A549 (cell line): ENCODE measurements around the gene LOXL3. TPM values are rescaled to one million over a fixed set of nuclear protein-coding genes. Genes with fewer than 3 reads are reported as not detected.
A peak's percentile ranks its signal among the peaks of the same experiment; 100 is the strongest.

Source experiments
- ATAC-seq, 2 experiments: fragments of 200-7000 bp in 1 of 2; fragments of >200 bp in 1 of 2; cut with Nextera tagmentation in 1 of 2; cut with Tn5 transposase in 1 of 2; 3 replicates each; pipeline versions ENCODE4 v1.8.0 to v1.9.1; 2018 to 2020; ENCODE audit warnings: mild to moderate bottlenecking in 1 of 2, moderate library complexity in 1 of 2
- CTCF ChIA-PET: fragments of 300-600 bp; sonication (Branson Sonifier 250); formaldehyde crosslinking; extraction: SDS; loops from one replicate; lab custom pipeline; 2021; ENCODE audit warnings: antibody characterized with exemption, inconsistent platforms; lab: Yijun Ruan, JAX
- POLR2A ChIA-PET: fragments of 350-600 bp; formaldehyde crosslinking; extraction: SDS; loops from one replicate; lab custom pipeline; 2021; ENCODE audit warnings: antibody characterized with exemption, inconsistent platforms; lab: Yijun Ruan, JAX
- DNase-seq, 2 experiments: peaks; one replicate each; pipeline versions ENCODE4 v3.0.0 to v3.0.0-alpha.2; 2011 to 2016; ENCODE audit warnings: low read depth in 1 of 2, low spot score in 1 of 2
- FAIRE-seq: peaks from 2 replicates; lab custom pipeline; 2011; peaks lifted over from hg19 to GRCh38; lab: Jason Lieb, UNC
- H3K27ac ChIP-seq, 2 experiments: fragments of >200 bp; sonication (Bioruptor Twin); formaldehyde crosslinking; 3 replicates each; pipeline ENCODE4 v1.5.1; 2016 to 2017
- H3K4me1 ChIP-seq: fragments of >200 bp; sonication (Bioruptor Twin); formaldehyde crosslinking; 3 replicates; pipeline ENCODE4 v1.6.1; 2016
- H3K4me2 ChIP-seq: fragments of >200 bp; sonication (Bioruptor Twin); formaldehyde crosslinking; 3 replicates; pipeline ENCODE4 v1.6.1; 2016
- H3K4me3 ChIP-seq: fragments of >200 bp; sonication (Bioruptor Twin); formaldehyde crosslinking; 3 replicates; pipeline ENCODE4 v1.5.1; 2016
- H3K9me3 ChIP-seq: fragments of >200 bp; sonication (Bioruptor Twin); formaldehyde crosslinking; 3 replicates; pipeline ENCODE4 v1.6.1; 2016
- CBX8 ChIP-seq: fragments of 200-600 bp; sonication (generic); IDR thresholded peaks from 2 replicates; pipeline ENCODE4 v1.6.1; 2016
- CHD4 ChIP-seq: fragments of 200-600 bp; sonication (generic); IDR thresholded peaks from 2 replicates; pipeline ENCODE4 v1.6.1; 2016; ENCODE audit warnings: antibody characterized with exemption, mild to moderate bottlenecking, borderline replicate concordance
- EP300 ChIP-seq, 2 experiments: fragments of >200 bp; sonication (Bioruptor Twin); formaldehyde crosslinking; IDR thresholded peaks; 2 replicates in 1 of 2; 3 replicates in 1 of 2; pipeline ENCODE4 v1.6.1; 2016 to 2017
- FOSL2 ChIP-seq, 2 experiments: fragments of 450-650 bp in 1 of 2; fragments of >200 bp in 1 of 2; sonication (Bioruptor Twin) in 1 of 2; formaldehyde crosslinking; IDR thresholded peaks; 2 replicates each; pipeline versions ENCODE4 v1.5.0 to v1.6.1; 2016 to 2020; ENCODE audit warnings: mild to moderate bottlenecking in 1 of 2, moderate library complexity in 1 of 2
- HEYL ChIP-seq: fragments of 250-450 bp; sonication (Bioruptor Pico); IDR thresholded peaks from 2 replicates; pipeline ENCODE4 v1.8.0; 2021; ENCODE audit warnings: mild to moderate bottlenecking, moderate library complexity
- HOXB5 ChIP-seq: fragments of 250-450 bp; sonication (Bioruptor Pico); IDR thresholded peaks from 2 replicates; pipeline ENCODE4 v1.5.0; 2020; ENCODE audit warnings: mild to moderate bottlenecking, moderate library complexity
- JUN ChIP-seq, 2 experiments: fragments of >200 bp; sonication (Bioruptor Twin); formaldehyde crosslinking; IDR thresholded peaks; 2 replicates in 1 of 2; 3 replicates in 1 of 2; pipeline ENCODE4 v1.6.1; 2016 to 2017
- MAFK ChIP-seq: fragments of 450-650 bp; IDR thresholded peaks from 2 replicates; pipeline ENCODE4 v1.6.1; 2014; ENCODE audit not compliant: partially characterized antibody
- NFE2L2 ChIP-seq: fragments of 150-350 bp; conservative IDR thresholded peaks from 2 replicates; pipeline ENCODE4 v1.6.1; 2014; ENCODE audit warnings: low read length
- NR3C1 ChIP-seq: fragments of >200 bp; sonication (Bioruptor Twin); formaldehyde crosslinking; IDR thresholded peaks from 3 replicates; pipeline ENCODE4 v1.6.1; 2017
- RARB ChIP-seq: fragments of 250-450 bp; sonication (Bioruptor Pico); IDR thresholded peaks from 2 replicates; pipeline ENCODE4 v1.8.0; 2021; ENCODE audit warnings: mild to moderate bottlenecking, moderate library complexity
- RNF2 ChIP-seq: fragments of 200-600 bp; sonication (generic); IDR thresholded peaks from 2 replicates; pipeline ENCODE4 v1.6.1; 2016; ENCODE audit warnings: low read depth, mild to moderate bottlenecking, antibody characterized with exemption, moderate library complexity, borderline replicate concordance
- SREBF2 ChIP-seq: fragments of 450-650 bp; IDR thresholded peaks from 2 replicates; pipeline ENCODE4 v1.6.1; 2014; ENCODE audit warnings: mild to moderate bottlenecking, moderate library complexity
- TFCP2L1 ChIP-seq: fragments of 250-450 bp; sonication (Bioruptor Pico); IDR thresholded peaks from 2 replicates; pipeline ENCODE4 v1.5.0; 2021; ENCODE audit warnings: mild to moderate bottlenecking
- ZFP36 ChIP-seq: fragments of 450-650 bp; IDR thresholded peaks from 2 replicates; pipeline ENCODE4 v1.6.1; 2014; ENCODE audit warnings: borderline replicate concordance; ENCODE audit not compliant: partially characterized antibody
- ZSCAN20 ChIP-seq: fragments of 250-450 bp; sonication (Bioruptor Pico); IDR thresholded peaks from 2 replicates; pipeline ENCODE4 v1.8.0; 2022; ENCODE audit warnings: mild to moderate bottlenecking, moderate library complexity
- WGBS: methylation state at CpG from one replicate; pipeline ENCODE4 v1.1.6; 2017; ENCODE audit errors: missing lambda C conversion rate; 5-methylcytosine and 5-hydroxymethylcytosine counted together
- polyA plus RNA-seq, 4 experiments: library from polyadenylated mRNA; depleted of rRNA in 3 of 4; stranded (reverse); fragments of >200 nt; fragmentation: RNase III in 1 of 4; extraction: RNeasy Plus Mini Kit Qiagen cat#74134 plus additional on column Dnase treatment in 1 of 4; gene quantifications; 2 replicates in 3 of 4; 3 replicates in 1 of 4; pipeline ENCODE4 v1.2.3, GENCODE V29; 2011 to 2017
- TF ChIP-seq, protein P1 (sequence below): IDR thresholded peaks from 2 replicates; pipeline ENCODE4 v1.6.1; 2012
- TF ChIP-seq, protein P2 (sequence below): fragments of >200 bp; sonication (Bioruptor Twin); formaldehyde crosslinking; IDR thresholded peaks from 2 replicates; pipeline ENCODE4 v1.6.1; 2016
- TF ChIP-seq, protein P3 (sequence below): fragments of >200 bp; sonication (Bioruptor Twin); formaldehyde crosslinking; IDR thresholded peaks from 3 replicates; pipeline ENCODE4 v1.5.1; 2016
- TF ChIP-seq, protein P4 (sequence below): fragments of 250-450 bp; sonication (Bioruptor Pico); IDR thresholded peaks from 2 replicates; pipeline ENCODE4 v1.5.0; 2021; ENCODE audit warnings: mild to moderate bottlenecking, moderate library complexity, borderline replicate concordance

The LOXL3 gene
- polyA plus RNA-seq, 2 of the 4 experiments (the other 2 are of a cell fraction) = 0.27 to 0.30 TPM

GRCh38 chr2:74514368-74515270, 39.1 kb downstream of the LOXL3 start, which contains the start of gene TLX2:
TLX2 (plus strand) TSS chr2:74514450; CDS start chr2:74514807, 357 bp downstream.
- WGBS = 80% methylated on average over 58 of the region's 82 CpGs
- DNase-seq (peak in 1 of 2 experiments; percentile 51), FAIRE-seq (no peak), ATAC-seq (peak; percentile 40 to 69)
- ChIA-PET CTCF (interaction anchor here (1.5 to 1.7 kb wide), 2 partner anchors 17 to 32 kb away, joined by 4 to 8 read pairs; partner anchors contain the start of genes CCDC142 and TTC31), POLR2A (interaction anchor here (0.6 to 0.7 kb wide), 2 partner anchors 37 to 316 kb away, joined by 4 to 8 read pairs; no protein-coding TSS in a partner anchor)
- Histone ChIP-seq H3K9me3 (no peaks in the 10 kb centered on the region), H3K4me2 (peak within 1 kb of the TSS; percentile 94), H3K27ac (peak within 1 kb of the TSS; percentile 58 to 84; a peak in 5 of 6 replicates), H3K4me1 (peaks cover 6% of the 10 kb centered on the region; the same call in 1 of the 3 replicates), H3K4me3 (peak within 1 kb of the TSS; percentile 50)
- TF ChIP-seq JUN (IDR thresholded peaks at IDR 0.05) = 0 out of 5 replicates have a peak, but pooled peaks of 1 of the 2 experiments have one; percentile 19
- no peak for TF ChIP-seq NFE2L2

DNA sequence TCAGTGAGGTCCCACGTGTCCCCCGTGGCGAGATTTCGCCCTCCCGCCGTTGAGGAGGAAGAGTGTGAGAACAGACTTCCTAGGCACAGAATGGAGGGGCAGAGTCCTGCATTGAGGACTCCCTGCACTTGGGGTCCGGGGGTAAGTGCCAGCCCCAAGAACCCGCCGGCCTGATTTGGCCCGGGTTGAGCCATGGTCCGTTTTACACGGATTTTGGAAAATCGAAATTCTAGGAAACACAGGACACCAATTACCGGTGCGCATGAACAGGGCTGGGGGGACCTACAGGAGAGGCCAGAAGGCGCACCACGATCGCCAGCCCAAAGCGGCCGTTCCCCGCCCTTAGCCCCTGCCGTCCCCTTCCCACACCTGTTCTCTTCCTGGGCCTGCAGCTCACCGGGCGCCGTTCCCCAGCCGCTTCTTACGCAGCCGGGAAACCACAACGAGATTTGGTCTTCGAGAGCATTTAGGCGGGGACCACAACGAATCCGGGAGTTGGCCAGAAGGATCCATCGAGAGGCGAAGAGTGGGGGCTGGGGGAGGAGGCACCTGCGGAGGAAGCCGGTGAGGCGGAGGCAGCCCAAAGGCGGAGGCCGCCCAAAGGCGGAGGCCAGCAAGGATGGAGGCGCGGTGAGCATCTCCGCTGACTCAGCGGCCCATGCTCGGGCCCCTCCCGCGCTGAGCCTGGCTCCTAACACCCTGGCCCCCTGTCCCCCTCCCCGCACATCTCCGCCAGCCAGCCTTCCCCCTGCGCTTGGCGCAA, 40.0 kb downstream of the LOXL3 start:
- 25% methylated on average over 48 of the region's 52 CpGs for WGBS
- FAIRE-seq (no peak), ATAC-seq (peak; percentile 55 to 62; a peak in 5 of 6 replicates), DNase-seq (no peak)
- POLR2A ChIA-PET = interaction anchor here (0.6 to 0.7 kb wide), 2 partner anchors 36 to 315 kb away, joined by 4 to 8 read pairs; no protein-coding TSS in a partner anchor
- Histone ChIP-seq H3K4me1 (peaks cover 6% of the 10 kb centered on the region; the same call in 1 of the 3 replicates), H3K4me3 (peak overlapping the region; percentile 50), H3K27ac (peak overlapping the region; percentile 58 to 84; a peak in 5 of 6 replicates), H3K9me3 (no peaks in the 10 kb centered on the region), H3K4me2 (peak overlapping the region; percentile 94)
- CTCF ChIA-PET = interaction anchor here (1.0 to 1.5 kb wide), 4 partner anchors 18 to 78 kb away, joined by 3 to 4 read pairs (median 4); no protein-coding TSS in a partner anchor
- TF ChIP-seq RARB (no peak), FOSL2 (IDR thresholded peaks at IDR 0.05) (no peak), FOSL2 (CRISPR knock-in tag; IDR thresholded peaks at IDR 0.05) (no peak), ZFP36 (peak; percentile 97), MAFK (peak; percentile 51), CBX8 (peak; percentile 100), RNF2 (peak; percentile 100), JUN (IDR thresholded peaks at IDR 0.05) (0 out of 5 replicates have a peak, but pooled peaks of 1 of the 2 experiments have one; percentile 19)
- TF ChIP-seq, protein P1, sequence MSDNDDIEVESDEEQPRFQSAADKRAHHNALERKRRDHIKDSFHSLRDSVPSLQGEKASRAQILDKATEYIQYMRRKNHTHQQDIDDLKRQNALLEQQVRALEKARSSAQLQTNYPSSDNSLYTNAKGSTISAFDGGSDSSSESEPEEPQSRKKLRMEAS = peak; percentile 25; the same call in 1 of the 2 replicates

GRCh38 chr2:74512744-74513604, 40.8 kb downstream of the LOXL3 start:
- TF ChIP-seq EP300 (IDR thresholded peaks at IDR 0.05) (no peak), SREBF2 (no peak), NFE2L2 (no peak), ZSCAN20 (CRISPR knock-in tag) (no peak), HOXB5 (no peak), FOSL2 (IDR thresholded peaks at IDR 0.05) (no peak), FOSL2 (CRISPR knock-in tag; IDR thresholded peaks at IDR 0.05) (no peak), TFCP2L1 (CRISPR knock-in tag) (no peak), CHD4 (no peak), NR3C1 (no peak), JUN (IDR thresholded peaks at IDR 0.05) (no peak), HEYL (CRISPR knock-in tag) (no peak)
- TF ChIP-seq, protein P2, sequence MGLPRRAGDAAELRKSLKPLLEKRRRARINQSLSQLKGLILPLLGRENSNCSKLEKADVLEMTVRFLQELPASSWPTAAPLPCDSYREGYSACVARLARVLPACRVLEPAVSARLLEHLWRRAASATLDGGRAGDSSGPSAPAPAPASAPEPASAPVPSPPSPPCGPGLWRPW = no peak
- TF ChIP-seq, protein P3, sequence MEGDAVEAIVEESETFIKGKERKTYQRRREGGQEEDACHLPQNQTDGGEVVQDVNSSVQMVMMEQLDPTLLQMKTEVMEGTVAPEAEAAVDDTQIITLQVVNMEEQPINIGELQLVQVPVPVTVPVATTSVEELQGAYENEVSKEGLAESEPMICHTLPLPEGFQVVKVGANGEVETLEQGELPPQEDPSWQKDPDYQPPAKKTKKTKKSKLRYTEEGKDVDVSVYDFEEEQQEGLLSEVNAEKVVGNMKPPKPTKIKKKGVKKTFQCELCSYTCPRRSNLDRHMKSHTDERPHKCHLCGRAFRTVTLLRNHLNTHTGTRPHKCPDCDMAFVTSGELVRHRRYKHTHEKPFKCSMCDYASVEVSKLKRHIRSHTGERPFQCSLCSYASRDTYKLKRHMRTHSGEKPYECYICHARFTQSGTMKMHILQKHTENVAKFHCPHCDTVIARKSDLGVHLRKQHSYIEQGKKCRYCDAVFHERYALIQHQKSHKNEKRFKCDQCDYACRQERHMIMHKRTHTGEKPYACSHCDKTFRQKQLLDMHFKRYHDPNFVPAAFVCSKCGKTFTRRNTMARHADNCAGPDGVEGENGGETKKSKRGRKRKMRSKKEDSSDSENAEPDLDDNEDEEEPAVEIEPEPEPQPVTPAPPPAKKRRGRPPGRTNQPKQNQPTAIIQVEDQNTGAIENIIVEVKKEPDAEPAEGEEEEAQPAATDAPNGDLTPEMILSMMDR = no peak
- TF ChIP-seq, protein P4, sequence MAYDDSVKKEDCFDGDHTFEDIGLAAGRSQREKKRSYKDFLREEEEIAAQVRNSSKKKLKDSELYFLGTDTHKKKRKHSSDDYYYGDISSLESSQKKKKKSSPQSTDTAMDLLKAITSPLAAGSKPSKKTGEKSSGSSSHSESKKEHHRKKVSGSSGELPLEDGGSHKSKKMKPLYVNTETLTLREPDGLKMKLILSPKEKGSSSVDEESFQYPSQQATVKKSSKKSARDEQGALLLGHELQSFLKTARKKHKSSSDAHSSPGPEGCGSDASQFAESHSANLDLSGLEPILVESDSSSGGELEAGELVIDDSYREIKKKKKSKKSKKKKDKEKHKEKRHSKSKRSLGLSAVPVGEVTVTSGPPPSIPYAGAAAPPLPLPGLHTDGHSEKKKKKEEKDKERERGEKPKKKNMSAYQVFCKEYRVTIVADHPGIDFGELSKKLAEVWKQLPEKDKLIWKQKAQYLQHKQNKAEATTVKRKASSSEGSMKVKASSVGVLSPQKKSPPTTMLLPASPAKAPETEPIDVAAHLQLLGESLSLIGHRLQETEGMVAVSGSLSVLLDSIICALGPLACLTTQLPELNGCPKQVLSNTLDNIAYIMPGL (CRISPR knock-in tag) = no peak
- TF ChIP-seq, all 56 proteins: peak for 0
- Histone ChIP-seq H3K4me1 (peaks cover 10% of the 10 kb centered on the region; the same call in 1 of the 3 replicates), H3K4me3 (no peak overlapping the region), H3K4me2 (peak overlapping the region; percentile 94; the same call in 2 of the 3 replicates), H3K9me3 (no peaks in the 10 kb centered on the region), H3K27ac (no peak overlapping the region)
- FAIRE-seq (no peak), ATAC-seq (no peak), DNase-seq (no peak)
- ChIA-PET POLR2A (no interaction called here), CTCF (interaction anchor here (1.0 to 1.1 kb wide), 3 partner anchors 74 to 79 kb away, joined by 3 to 4 read pairs (median 3); no protein-coding TSS in a partner anchor)
- 65% methylated on average over 31 of the region's 36 CpGs for WGBS
